Frontal cortex (tissue), 4 donors: ENCODE measurements around the gene CD47. TPM values are rescaled to one million over a fixed set of nuclear protein-coding genes. Genes with fewer than 3 reads are reported as not detected.

Experiments
- DNase-seq, 2 donors: peaks; one replicate each; pipeline ENCODE4 v3.0.0; 2012; ENCODE audit warnings: low spot score in 2 of 2
- FAIRE-seq: peaks from 2 replicates; lab custom pipeline; 2012; peaks lifted over from hg19 to GRCh38; lab: Jason Lieb, UNC
- total RNA-seq: library from RNA; depleted of rRNA; stranded (reverse); fragments of >200 nt; gene quantifications from one replicate; pipeline ENCODE4 v1.2.3, GENCODE V29; 2014
- donor health status: control.
- donor health status: control.
- donor health status: control.

Gene CD47
- total RNA-seq: 444 TPM

GRCh38 chr3:108090701-108091497, at the start of gene CD47:
TSS of gene CD47 (minus strand) at chr3:108091031. CDS start at chr3:108090908, 123 bp downstream.
- DNase-seq (peak; percentile 98), FAIRE-seq (no peak)

DNA sequence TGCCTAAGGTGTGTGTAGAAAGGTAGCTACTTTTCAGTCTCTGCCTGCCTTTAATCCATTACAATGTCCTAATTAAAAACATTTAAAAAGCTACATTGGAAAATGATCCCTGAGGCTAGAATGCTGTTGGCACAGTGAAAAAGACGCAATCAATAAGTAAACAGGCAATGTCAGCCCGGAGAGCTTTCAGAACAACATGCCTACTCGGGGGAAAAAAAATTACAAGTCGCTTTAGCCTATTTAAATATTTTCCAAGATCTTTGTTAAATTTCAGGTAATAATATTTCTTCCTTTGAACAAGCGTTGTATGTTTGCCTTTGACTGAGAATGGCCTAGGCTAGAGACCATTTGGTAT, 46.6 kb upstream of the CD47 start:
- DNase-seq (no peak), FAIRE-seq (no peak)

DNA sequence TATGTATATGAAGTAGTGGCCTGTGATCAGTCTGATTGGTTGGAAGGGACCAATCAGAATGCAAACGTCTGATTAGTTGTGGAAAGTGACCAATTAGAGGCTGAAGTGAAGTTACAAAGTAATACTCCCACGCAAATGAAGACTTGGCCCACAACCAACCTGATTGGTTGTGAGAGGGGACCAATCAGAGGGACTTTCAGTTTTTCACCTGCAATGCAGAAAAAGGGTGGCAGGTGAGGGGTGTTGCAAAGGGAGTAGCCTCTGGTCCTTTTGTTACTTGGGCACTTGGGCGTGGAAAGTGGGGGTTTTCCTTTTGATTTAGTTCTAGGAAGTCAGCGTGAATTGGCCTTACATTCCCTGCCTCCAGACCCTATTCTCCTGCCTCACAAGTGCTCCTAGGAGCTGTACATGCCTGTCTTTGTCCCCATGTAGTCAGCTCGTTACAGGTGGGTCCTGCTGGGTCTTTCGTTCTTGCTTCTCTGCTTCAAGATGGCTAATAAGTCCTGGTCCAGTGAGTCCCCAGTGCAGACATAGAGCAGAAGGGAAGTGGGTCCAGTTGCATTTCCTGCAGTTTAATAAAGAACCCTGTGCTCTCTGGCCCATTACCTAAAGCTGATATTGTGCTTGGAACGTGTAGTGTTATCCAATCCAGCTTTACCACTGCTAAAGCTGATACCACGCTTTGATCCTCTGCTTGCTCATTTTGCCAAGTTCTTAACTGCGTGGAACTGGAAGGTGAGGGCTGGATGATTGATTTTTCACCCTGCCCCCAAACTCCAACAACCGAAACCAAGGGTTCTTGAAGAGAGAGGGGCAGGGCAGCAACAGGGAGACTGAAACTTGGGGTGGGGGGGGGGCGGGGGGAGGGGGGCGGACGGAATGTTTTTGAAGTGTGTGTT, 46.0 kb upstream of the CD47 start:
- FAIRE-seq (no peak), DNase-seq (no peak)

DNA sequence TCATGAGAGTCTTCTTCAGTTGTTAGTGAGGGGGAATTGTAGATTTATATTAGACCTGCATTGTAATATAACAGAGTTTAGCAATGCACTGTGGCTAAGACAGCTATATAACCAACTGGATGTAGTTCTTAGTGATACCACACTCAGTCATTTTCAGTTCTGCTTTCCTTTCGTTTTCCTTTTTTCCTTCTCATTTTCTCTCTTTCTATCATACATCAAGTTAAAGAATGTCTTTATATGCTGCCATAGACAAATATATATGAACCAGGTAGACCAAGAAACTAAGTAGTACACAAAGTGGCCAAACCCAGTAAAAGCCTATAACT, 43.7 kb upstream of the CD47 start:
- FAIRE-seq (no peak), DNase-seq (no peak)

- FAIRE-seq (no peak), DNase-seq (no peak)
Measured at GRCh38 chr3:108133858-108134554, 43.2 kb upstream of the CD47 start.

- DNase-seq: no peak
- FAIRE-seq: no peak
Measured at GRCh38 chr3:108133048-108133369, 42.2 kb upstream of the CD47 start.

GRCh38 chr3:108131475-108132134, 40.8 kb upstream of the CD47 start:
- FAIRE-seq (no peak), DNase-seq (no peak)

GRCh38 chr3:108130701-108131474, 40.1 kb upstream of the CD47 start:
- DNase-seq (no peak), FAIRE-seq (no peak)

DNA sequence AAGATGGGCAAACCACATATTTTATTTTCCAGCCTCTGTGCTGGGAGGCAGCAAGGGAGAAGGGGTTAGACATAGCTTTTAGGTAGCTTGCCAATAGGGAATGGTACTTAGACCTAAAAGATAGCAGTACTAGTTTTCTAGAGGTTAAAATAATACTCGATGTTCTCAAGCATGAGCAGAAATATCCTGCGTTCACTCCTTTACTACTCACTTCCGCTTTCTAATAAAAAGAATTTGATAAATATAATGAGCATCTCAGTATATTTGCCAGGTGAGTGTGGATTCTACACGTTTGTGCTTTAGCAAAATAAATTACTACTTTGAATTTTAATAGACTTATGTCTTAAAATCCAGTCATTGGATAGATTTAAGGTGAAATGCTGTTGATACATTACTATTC, 39.4 kb upstream of the CD47 start:
- FAIRE-seq (no peak), DNase-seq (no peak)

DNA sequence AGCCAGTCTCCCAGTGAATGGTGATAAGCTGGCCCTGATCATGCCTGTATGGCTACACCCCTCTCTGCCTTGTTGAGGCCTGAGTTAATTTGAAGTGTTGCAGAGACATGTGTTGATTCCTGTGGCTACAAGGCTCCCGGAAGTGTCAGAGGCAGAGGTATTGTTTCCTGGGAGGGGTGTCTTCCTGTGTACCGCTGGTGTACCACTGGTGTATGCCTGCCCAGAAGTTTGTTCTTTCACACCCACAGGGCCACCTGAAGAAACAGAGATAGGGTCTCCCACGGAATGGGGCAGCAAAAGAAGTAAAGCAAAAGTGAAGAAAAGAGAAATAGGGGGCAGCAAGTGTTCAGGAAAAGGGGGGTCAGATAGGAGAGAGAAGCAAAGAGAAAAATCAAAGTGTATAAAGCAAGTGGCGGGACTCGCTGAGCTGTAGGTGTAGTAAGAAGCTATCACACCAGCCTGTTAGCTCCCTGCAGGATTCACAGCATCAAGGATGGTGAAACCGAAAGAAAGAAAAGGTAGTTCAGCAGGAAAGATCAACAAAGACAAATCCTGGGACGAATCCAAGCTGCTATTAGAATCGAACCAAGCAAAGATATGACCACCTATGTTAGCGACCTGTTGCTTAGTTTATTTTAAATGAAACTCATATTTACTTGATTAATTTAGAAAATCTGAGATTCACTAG, 36.6 kb upstream of the CD47 start:
- FAIRE-seq (no peak), DNase-seq (no peak)

DNA sequence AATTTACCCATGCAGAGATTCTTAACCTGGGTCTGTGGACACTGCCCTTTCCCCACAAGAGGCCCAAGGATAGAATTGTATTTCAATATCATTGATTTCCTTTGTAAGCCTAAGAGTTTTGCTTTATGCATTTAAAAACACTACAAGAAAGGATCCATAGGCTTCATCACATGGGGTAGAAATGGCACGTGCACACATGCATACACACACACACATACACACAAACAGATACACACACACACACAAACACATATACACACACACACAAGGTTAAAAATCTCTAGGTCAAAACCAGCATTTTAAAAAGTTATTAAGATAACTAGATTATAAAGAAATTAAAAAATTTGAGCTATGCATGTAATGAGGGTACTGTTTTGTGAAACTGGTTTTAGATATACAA, 35.5 kb upstream of the CD47 start:
- DNase-seq (no peak), FAIRE-seq (no peak)

DNA sequence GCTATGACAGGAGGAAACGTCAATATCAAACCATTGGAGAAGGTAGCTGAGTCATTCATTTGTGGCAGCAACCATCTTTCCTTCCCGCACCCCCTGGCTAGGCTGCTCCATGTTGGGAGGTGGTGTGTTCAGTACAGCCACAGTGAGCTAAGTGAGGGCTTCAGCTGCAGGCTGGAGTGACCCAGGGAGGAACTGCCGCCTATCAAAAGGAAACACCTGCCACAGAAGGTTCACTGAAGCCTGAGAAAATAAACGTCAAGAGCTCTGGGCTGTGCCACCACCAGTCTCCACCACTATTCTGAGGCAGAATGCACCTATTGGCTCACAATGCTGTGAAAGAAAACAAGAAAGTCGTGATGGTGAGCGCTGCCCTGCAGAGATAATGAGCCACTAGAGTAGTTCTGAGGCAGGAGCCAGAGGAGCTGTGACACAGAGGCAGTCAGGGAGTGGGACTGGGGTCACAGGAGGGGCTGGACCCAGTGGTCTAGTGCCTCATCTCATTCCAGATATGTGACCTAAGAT, 34.8 kb upstream of the CD47 start:
- DNase-seq: no peak
- FAIRE-seq: no peak

- no peak for FAIRE-seq
Measured at GRCh38 chr3:108125153-108125543, 34.3 kb upstream of the CD47 start.

DNA sequence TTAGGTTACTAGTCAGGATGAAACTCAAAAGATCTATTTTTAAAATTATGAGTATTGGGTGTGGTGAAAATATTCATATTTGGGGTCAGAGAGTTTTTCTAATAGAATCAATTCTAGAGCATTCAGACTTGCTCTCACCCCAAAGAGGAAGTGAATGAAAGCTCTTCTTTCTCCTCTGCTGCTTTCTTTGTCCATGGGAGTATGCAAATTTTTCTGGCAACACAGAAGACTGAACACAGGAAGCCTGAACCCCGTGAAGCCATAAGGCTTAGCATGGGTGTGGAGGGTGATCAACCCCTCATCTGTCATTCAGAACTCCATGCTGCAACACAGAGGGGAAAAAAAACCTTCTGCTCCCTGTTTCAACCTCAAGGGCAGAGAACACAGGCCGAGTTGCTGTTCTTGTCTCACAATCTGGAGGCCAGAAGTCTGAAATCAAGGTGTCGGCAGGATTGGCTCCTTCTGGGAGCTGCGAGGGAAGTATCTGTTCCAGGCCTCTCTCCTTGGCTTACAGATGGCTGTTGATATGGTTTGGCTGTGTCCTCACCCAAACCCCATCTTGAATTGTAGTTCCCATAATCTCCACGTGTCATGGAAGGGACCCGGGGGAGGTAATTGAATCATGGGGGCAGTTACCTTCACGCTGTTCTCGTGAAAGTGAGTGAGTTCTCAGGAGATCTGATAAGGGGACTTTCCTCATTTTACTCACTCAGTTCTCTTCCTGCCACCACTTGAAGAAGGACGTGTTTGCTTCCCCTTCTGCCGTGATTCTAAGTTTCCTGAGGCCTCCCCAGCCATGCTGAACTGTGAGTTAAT, 33.7 kb upstream of the CD47 start:
- no peak for FAIRE-seq

More at GRCh38 chr3:108125153-108125543, 34.3 kb upstream of the CD47 start:
- DNase-seq: no peak

DNA sequence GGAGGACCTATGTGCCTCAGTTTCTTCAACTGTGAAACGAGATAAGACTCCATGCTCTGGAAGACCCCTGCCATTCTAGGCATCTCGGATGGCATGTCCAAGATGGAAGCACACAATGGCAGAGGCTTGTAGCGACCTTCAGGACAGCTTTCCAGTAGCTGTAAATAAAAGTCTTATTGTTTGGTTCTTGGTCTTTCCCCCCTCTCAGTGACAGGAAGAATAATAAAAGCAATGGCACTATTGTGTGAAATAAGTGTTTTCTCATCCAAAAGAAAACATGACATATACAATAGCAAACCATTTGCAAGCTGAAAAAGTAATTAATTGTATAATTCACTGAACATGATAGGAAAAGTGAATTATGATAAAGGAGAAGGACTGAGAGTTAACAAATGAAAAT, 32.5 kb upstream of the CD47 start:
- FAIRE-seq (no peak), DNase-seq (no peak)

More for the DNA sequence above, 33.7 kb upstream of the CD47 start:
- DNase-seq: no peak

DNA sequence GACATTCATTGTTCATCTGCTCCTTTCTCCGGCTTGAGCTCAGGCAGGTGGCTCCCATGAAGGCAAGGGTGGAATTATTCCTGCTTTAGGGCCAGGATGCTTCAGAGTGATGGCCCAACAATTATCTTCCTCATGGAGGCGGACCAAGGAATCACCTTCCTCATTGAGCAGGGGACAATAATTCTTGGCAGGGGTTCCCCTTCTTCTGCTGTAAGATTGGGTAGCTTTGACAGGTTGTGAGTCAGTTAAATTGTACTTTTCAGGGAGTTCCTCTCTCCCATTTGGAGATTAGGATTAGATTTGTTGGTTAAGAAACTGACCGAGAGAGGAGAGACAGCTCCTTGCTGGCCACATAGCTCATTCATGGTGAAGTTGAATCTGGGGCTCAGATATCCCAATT, 31.4 kb upstream of the CD47 start:
- FAIRE-seq: no peak
- DNase-seq: no peak

DNA sequence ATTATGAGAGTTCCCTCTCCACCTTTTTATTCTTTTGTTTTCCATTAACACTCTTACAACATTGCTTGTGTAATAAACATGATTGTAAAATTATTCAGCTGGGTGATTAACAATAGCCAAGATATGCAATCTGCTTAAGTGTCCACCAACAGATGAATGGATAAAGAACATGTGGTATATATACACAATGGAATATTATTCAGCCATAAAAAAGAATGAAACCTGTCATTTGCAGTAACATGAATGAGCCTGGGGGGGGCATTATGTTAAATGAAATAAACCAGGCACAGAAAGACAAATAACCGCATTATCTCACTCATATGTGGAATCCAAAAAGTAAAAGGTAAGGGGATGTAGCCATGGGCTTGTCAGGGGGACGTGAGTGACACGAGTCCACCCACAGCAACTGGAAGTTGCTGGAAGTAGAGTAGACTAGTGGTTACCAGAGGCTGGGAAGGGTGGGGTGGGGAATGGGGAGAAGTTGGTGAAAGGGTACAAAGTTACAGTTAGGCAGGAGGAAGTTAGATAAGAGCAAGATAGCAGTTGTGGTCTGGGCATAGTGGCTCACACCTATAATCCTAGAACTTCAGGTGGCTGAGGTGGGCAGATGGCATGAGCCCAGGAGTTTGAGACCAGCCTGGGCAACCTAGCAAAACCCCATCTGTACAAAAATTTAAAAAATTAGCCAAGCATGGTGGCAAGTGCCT, 28.7 kb upstream of the CD47 start:
- DNase-seq (no peak), FAIRE-seq (no peak)
